Loucy (cell line): ENCODE data around the gene OPN3.

Source experiments
- H2AFZ ChIP-seq: fragments of 200-600 bp; sonication (generic); 2 replicates; pipeline ENCODE4 v1.6.0; 2016; ENCODE audit warnings: antibody characterized with exemption, mild to moderate bottlenecking, low read length, moderate library complexity
- H3F3A ChIP-seq: fragments of 200-600 bp; 2 replicates; pipeline ENCODE4 v1.6.0; 2016; ENCODE audit warnings: antibody characterized with exemption, low read depth, mild to moderate bottlenecking
- H3K27me3 ChIP-seq: fragments of 200-600 bp; sonication (generic); 2 replicates; pipeline ENCODE4 v1.6.1; 2014; ENCODE audit warnings: low read length, mild to moderate bottlenecking; ENCODE audit not compliant: insufficient read depth, poor library complexity, severe bottlenecking
- H3K36me3 ChIP-seq: fragments of 200-600 bp; sonication (generic); 2 replicates; pipeline ENCODE4 v1.6.1; 2016; ENCODE audit warnings: low read length; ENCODE audit not compliant: insufficient read depth
- H3K4me1 ChIP-seq: fragments of 200-600 bp; sonication (generic); 2 replicates; pipeline ENCODE4 v1.5.1; 2014; ENCODE audit warnings: low read length, mild to moderate bottlenecking; ENCODE audit not compliant: insufficient read depth, poor library complexity, severe bottlenecking
- H3K4me2 ChIP-seq: fragments of 200-600 bp; sonication (generic); 2 replicates; pipeline ENCODE4 v1.6.0; 2014; ENCODE audit warnings: antibody characterized with exemption, low read length, low read depth, mild to moderate bottlenecking; ENCODE audit not compliant: poor library complexity, severe bottlenecking
- H3K4me3 ChIP-seq: fragments of 200-600 bp; sonication (generic); 2 replicates; pipeline ENCODE4 v1.5.1; 2014; ENCODE audit warnings: low read length, mild to moderate bottlenecking, mixed read lengths; ENCODE audit not compliant: poor library complexity, severe bottlenecking
- H3K79me2 ChIP-seq: fragments of 200-600 bp; sonication (generic); 2 replicates; pipeline ENCODE4 v1.6.1; 2014; ENCODE audit warnings: low read length; ENCODE audit not compliant: insufficient read depth
- H3K9ac ChIP-seq: fragments of 200-600 bp; sonication (generic); 2 replicates; pipeline ENCODE4 v1.6.0; 2014; ENCODE audit warnings: mild to moderate bottlenecking, low read depth, low read length, moderate library complexity; ENCODE audit not compliant: poor library complexity, severe bottlenecking
- H3K9me2 ChIP-seq: fragments of 200-600 bp; sonication (generic); replicated peaks from 2 replicates; pipeline ENCODE4 v1.6.1; 2016; ENCODE audit warnings: low read depth, low read length, mixed read lengths
- H3K9me3 ChIP-seq: fragments of 200-600 bp; sonication (generic); 2 replicates; pipeline ENCODE4 v1.6.1; 2014; ENCODE audit warnings: mild to moderate bottlenecking, antibody characterized with exemption, low read length, low read depth; ENCODE audit not compliant: insufficient read depth
- H4K20me1 ChIP-seq: fragments of 200-600 bp; sonication (generic); 2 replicates; pipeline ENCODE4 v1.6.0; 2014; ENCODE audit warnings: antibody characterized with exemption, low read length, mild to moderate bottlenecking; ENCODE audit not compliant: insufficient read depth, poor library complexity, severe bottlenecking
- CTCF ChIP-seq: fragments of 200-600 bp; sonication (generic); conservative IDR thresholded peaks from 2 replicates; pipeline ENCODE4 v1.5.1; 2014; ENCODE audit warnings: mild to moderate bottlenecking, antibody characterized with exemption, low read length
- EZH2phosphoT487 ChIP-seq: fragments of 200-600 bp; IDR thresholded peaks from 2 replicates; pipeline ENCODE4 v1.6.1; 2018; ENCODE audit warnings: antibody characterized with exemption, mild to moderate bottlenecking, moderate library complexity, borderline replicate concordance

The OPN3 gene

DNA sequence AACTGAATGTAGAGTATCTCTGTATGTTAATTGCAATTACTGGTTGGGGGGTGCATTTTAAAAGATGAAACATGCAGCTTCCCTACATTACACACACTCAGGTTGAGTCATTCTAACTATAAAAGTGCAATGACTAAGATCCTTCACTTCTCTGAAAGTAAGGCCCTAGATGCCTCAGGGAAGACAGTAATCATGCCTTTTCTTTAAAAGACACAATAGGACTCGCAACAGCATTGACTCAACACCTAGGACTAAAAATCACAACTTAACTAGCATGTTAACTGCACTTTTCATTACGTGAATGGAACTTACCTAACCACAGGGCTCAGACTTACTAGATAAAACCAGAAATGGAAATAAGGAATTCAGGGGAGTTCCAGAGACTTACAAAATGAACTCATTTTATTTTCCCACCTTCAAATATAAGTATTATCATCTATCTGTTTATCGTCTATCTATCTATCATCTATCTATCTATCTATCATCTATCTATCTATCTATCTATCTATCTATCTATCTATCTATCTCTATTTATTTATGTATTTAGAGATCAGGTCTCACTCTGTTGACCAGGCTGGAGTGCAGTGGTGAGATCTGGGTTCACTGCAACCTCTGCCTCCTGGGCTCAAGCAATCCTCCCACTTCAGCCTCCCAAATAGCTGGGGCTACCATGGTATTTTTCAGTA, 47.8 kb downstream of the OPN3 start:
- H3K9ac ChIP-seq: no peak overlapping the region
- no peaks in the 10 kb centered on the region for H3K4me1 ChIP-seq
- H3K4me3 ChIP-seq: no peak overlapping the region
- H3K4me2 ChIP-seq: no peak overlapping the region
- no peak overlapping the region for H2AFZ ChIP-seq
- no peaks in the 10 kb centered on the region for H3K27me3 ChIP-seq
- no peaks in the 10 kb centered on the region for H3F3A ChIP-seq
- no peaks in the 10 kb centered on the region for H3K36me3 ChIP-seq
- H3K9me3 ChIP-seq: no peaks in the 10 kb centered on the region
- H3K79me2 ChIP-seq: no peaks in the 10 kb centered on the region
- no peaks in the 10 kb centered on the region for H4K20me1 ChIP-seq
- no peaks in the 10 kb centered on the region for H3K9me2 ChIP-seq
- TF ChIP-seq CTCF (no peak), EZH2phosphoT487 (no peak)

DNA sequence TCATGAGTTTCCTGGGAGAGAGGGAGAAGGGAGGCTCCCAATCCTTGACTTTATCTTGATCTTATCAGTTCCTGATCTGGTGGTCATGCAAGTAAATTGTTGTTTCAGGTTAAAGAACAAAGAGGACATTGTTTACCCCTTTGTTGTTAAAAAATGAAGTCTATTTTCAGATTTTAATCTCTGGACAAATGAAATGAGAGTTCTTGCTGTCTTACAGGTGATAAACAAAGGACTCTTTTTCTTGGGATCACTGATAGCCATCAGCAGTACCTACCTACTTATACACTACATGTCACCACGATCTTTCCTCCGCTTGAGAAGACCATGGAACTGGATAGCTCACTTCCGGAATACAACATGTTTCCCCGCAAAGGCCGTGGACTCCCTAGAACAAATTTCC, 48.4 kb downstream of the OPN3 start:
- no peak for TF ChIP-seq EZH2phosphoT487
- no peak for TF ChIP-seq CTCF
- H3K36me3 ChIP-seq: no peaks in the 10 kb centered on the region
- H2AFZ ChIP-seq: no peak overlapping the region
- H3K9me2 ChIP-seq: no peaks in the 10 kb centered on the region
- H4K20me1 ChIP-seq: no peaks in the 10 kb centered on the region
- no peaks in the 10 kb centered on the region for H3F3A ChIP-seq
- H3K4me1 ChIP-seq: no peaks in the 10 kb centered on the region
- H3K9ac ChIP-seq: no peak overlapping the region
- H3K4me2 ChIP-seq: no peak overlapping the region
- H3K79me2 ChIP-seq: no peaks in the 10 kb centered on the region
- no peaks in the 10 kb centered on the region for H3K9me3 ChIP-seq
- no peaks in the 10 kb centered on the region for H3K27me3 ChIP-seq
- no peak overlapping the region for H3K4me3 ChIP-seq

DNA sequence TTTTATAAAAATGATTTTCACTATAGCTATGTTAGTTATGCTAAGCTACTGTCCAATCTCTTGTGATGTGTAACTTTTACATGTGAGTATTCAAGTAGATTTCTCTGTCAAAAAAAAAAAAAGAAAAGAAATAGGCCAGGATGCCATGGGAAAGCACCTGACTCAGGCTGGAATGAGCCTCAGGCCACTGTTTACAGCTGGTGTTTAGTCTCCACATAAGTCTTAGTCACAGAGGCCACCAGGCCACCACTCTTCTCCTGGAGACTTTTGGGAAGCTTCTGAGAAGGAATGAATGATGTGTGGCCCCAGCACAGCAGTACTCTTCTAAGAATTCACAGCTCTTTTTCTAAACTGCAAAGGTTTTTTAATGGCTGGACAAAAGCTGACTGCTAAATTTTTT, 48.9 kb downstream of the OPN3 start:
- Histone ChIP-seq H3K36me3 (no peaks in the 10 kb centered on the region), H3K4me1 (no peaks in the 10 kb centered on the region), H3K4me3 (no peak overlapping the region), H3K27me3 (no peaks in the 10 kb centered on the region), H3K9ac (no peak overlapping the region), H4K20me1 (no peaks in the 10 kb centered on the region), H3K79me2 (no peaks in the 10 kb centered on the region), H3F3A (no peaks in the 10 kb centered on the region), H2AFZ (no peak overlapping the region), H3K9me2 (no peaks in the 10 kb centered on the region), H3K4me2 (no peak overlapping the region), H3K9me3 (no peaks in the 10 kb centered on the region)
- no peak for TF ChIP-seq CTCF
- TF ChIP-seq EZH2phosphoT487: no peak
